LNCAP (cell line): ENCODE measurements around the gene INTS3.
A peak's percentile ranks its signal among the peaks of the same experiment; 100 is the strongest.

Experiments
- TF ChIP-seq, protein P1 (sequence below): fragments of 450-650 bp; IDR thresholded peaks from 2 replicates; pipeline ENCODE4 v1.5.1; 2017; ENCODE audit warnings: mild to moderate bottlenecking

The INTS3 gene

DNA sequence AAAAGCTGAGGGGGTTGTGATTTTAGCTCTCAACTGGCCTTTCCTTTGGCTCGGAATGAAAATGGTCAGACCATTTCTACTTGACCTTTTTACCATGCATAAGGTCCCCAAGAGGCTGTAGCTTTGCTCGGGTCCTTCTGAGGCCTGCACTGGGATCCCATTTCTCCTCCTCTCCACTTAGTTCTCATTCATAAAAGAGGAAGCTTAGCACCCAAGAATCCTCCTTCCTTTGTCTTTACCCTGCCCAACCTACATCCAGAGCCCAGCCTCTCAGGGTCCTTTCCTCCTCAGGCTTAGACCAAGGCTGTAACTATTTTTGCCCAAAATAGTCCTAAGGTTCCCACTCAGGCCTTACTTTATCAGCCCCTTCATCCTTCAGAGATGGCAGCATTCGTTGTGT is 41.4 kb downstream of the INTS3 start:
- TF ChIP-seq, protein P1, sequence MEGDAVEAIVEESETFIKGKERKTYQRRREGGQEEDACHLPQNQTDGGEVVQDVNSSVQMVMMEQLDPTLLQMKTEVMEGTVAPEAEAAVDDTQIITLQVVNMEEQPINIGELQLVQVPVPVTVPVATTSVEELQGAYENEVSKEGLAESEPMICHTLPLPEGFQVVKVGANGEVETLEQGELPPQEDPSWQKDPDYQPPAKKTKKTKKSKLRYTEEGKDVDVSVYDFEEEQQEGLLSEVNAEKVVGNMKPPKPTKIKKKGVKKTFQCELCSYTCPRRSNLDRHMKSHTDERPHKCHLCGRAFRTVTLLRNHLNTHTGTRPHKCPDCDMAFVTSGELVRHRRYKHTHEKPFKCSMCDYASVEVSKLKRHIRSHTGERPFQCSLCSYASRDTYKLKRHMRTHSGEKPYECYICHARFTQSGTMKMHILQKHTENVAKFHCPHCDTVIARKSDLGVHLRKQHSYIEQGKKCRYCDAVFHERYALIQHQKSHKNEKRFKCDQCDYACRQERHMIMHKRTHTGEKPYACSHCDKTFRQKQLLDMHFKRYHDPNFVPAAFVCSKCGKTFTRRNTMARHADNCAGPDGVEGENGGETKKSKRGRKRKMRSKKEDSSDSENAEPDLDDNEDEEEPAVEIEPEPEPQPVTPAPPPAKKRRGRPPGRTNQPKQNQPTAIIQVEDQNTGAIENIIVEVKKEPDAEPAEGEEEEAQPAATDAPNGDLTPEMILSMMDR, result no peak

DNA sequence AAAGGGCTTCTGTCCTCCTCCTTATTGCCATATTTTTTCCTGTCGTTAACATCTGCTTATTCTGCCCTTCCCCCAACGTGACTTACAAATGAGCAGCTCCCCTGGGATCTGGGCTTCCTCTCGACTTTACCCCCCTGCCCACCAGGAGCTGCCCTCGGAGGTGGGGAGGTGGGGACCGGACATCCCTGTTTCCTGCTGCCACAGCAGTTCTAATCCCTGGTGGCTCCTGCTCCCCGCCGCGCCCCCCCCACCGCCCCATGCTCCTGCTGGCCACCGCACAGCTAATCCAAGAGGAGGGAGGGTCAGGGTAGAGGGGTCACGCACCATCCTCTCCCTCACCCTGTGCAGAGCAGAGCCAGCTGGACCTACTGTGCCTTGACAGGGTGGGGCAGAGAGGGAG is 42.9 kb downstream of the INTS3 start:
- TF ChIP-seq, protein P1, result no peak

DNA sequence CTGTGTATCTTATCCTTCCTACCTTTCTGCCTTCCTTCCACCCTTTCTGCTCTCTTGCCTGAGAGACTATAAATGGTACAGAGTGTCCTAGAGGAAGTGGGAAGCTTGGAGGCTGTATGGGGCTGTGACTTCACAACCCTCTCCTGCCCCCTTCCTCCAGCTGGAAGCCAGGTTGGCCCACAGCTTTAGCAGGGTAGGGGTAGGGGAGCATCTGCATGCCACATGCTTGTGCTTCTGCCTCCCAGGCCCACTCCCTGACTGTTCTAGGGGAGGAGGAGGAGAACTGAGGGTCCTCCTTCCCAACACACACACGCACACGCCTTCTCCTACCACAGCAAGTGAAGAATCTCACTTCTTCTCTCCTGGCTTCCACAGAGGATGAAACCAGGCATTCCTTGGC is 43.4 kb downstream of the INTS3 start:
- TF ChIP-seq, protein P1, result no peak

DNA sequence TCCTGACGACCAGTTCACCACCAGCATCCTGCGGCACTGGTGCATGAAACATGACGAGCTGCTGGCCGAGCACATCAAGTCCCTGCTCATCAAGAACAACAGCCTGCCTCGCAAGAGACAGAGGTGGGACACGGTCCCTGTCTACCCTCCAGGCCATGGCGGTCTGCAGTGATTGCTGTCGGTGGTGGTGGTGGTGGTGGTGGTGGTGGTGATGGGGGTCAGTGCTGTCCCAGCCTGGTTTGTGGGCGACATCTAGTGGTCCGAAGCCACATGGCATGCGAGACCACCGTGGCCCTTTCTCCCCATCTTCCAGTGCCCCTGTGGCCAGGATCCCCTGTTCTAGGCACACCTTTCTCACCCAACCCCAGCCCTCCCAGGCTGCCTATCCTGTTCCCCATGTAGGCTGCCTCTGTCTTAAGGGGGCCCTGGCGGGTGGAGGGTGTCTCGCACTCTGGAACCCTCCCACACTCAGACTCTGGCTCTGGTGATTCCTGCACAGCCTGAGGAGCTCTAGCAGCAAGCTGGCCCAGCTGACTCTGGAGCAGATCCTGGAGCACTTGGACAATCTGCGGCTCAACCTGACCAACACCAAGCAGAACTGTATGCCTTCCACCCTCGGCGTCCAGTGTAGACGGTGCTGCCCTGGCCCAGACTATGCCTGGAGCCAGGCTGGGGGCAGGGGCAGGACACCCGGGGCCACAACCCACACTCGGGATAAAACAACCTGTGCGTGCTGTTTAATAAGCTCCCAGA is 44.2 kb downstream of the INTS3 start:
- TF ChIP-seq, protein P1, result peak; percentile 36

DNA sequence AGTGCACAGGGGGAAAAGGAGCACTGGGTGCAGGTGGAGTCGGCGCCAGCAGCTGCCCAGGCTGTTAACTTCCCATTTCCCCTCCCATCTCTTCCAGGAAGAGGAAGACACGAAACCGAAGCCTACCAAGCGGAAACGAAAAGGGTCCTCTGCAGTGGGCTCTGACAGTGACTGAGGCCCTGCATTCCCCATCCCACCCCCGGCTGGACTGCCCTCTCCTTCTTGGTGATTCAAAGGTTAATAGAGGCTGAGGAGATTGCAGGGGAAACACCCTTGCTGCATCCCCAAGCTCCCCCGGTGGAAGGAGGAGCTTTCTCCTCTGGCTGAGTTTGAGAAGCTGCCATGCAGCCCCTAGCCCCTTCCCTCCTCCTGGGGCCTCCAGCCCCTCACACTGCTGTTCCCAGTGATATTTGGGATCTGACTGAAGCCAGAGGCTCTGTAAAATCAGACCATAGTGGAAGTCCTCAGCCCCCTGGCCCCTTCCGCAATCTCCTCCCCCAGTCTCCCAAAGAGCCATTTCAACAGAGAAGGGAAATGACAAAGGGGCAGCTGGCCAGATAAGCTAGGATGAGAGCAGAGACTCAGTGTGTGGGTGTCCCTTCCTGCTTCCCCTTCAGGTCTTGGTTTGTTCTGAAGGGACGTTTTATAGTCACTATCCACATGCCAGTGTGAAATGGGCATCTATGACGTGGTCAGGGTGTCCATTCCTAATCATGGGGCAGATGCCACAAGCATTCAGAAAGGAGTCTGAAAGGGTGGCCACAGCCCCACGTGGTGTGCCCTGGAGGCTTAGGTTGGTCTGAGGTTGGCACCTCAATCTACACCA is 45.5 kb downstream of the INTS3 start:
- TF ChIP-seq, protein P1, result no peak

DNA sequence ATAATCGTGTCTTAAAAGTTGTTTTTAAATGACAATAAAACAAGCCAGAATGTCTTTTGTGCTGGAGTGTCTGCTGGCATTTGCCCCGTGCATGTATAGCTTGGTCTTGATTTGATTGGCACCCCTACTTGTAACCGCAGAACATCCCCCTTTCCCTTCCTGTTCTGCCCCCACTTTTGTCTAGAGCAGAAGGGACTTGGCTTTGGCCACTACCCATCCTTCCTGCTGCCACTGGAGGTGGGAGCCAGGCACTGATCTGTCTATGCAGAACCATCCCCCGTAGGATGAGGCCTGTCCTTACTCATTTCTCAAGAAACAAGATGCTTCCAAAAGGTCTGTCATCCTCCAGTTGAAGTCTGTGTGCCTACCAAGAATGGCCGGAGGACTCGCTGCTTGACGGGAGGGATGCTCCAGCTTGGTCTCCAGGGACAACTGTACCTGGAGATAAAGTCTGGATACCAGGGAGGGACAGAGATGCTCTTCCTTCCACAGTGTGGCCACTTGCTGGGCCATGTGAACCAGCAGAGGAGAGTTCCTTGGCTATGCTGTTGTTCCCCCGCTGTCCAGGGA is 46.3 kb downstream of the INTS3 start:
- TF ChIP-seq, protein P1, result no peak

DNA sequence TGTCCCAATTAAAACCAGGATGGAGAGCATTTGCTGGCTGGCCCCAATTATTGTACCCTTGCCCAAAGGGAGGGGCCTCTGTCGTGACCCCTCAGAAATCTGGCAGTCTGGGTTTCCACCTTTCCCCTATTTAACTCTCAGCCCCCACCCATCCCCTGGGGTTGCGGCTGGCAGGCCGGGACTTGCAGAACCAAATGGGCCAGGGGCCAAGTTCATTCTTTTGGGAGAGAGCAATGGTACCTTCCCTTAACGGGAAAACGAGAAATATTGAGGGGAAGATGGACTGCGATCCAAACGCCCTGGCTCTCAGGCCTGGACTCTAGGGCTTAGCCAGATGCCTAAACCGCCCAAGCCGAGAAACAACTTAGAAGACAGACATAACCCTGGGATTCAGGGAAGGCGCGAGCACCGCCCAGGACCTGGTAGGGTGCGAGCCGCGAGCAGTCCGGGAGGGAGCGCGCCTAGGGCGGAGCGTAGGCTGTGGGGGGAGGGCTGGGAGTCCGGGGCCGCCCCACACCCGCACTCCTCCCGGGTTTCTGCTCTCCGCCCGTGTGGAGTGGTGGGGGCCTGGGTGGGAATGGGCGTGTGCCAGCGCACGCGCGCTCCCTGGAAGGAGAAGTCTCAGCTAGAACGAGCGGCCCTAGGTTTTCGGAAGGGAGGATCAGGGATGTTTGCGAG is 47.1 kb downstream of the INTS3 start, which contains the start of gene SLC27A3:
Gene SLC27A3 (plus strand): TSS at position 628 of the 678 bp plus-strand sequence. CDS start 91 bp downstream, outside the sequence.
- TF ChIP-seq, protein P1, result no peak
